Measurements from ENCODE around the gene LLGL1.
"Not testable (repeated sequence)": the region's sequence is repeated elsewhere in the genome, so short reads cannot be mapped to it uniquely, and the experiment has no call there.

The LLGL1 gene

DNA sequence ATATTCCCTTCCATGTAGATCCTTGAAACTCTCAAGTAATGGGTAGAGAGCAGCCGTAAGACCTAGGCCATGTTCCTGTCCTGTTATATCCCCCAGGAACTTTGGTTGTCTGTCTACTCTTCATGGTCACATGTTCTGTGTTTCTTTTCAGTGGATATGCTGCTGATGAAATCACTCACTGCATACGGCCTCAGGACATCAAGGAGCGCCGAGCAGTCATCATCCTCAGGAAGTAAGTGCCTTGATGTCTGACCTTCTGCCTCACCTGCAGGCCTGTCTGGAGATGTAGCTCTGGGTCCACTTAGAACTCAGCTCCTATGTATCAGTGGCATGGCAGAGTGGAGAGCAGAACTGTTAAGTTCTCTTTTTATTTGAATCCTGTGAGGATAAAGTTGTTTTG lies 30.6 kb upstream of the LLGL1 start:
- no peak for DNase-seq

DNA sequence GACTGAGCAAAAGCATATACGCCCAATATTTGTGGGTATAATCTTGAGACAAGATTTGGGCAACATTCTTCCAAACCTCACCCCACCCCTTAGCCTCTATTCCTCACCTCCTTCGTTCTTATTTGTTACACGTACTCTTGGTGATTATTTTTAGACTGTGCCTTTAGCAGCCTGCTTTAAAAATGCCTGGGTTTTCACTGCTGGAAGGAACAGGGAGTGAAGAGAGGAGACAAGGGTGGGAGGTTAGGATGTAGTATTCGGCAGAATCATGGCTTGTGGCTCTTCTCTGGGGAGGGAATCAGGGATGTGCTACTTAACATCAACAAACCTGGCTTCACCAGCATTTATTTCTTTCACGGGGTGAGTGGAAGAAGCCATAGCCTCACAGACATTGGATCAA lies 30.2 kb upstream of the LLGL1 start:
- DNase-seq, result no peak

DNA sequence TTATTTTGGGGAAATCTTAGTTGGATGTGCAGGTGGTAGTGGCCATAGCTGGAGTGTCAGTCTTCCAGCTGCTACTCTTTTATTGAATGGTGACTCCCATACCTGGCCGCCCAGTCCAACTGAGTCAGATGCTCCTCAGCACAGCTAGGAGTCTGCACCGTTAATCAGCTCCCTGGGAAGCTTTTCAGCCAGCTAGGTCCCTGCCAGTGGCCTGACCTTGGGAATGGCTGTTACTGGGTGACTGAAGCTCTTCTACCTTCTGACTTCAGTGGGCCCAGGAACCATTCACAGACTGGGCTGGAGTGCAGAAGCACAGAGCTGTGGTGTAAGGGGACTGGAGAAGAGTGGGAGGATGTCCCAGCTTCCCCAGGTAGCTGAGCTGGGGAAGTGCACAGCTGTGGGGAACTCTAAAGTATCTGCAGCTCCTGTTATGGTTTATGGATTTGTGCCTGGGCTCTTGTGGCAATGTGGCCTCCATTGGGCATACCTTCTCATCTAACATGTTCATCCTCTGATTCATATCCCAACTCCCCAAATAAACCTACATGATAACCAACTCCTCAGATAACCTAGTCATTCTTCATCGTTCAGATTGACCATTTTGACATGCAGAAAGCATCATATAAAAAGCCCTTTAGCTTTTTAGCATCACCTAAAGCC lies 27.8 kb upstream of the LLGL1 start:
- DNase-seq, result no peak

DNA sequence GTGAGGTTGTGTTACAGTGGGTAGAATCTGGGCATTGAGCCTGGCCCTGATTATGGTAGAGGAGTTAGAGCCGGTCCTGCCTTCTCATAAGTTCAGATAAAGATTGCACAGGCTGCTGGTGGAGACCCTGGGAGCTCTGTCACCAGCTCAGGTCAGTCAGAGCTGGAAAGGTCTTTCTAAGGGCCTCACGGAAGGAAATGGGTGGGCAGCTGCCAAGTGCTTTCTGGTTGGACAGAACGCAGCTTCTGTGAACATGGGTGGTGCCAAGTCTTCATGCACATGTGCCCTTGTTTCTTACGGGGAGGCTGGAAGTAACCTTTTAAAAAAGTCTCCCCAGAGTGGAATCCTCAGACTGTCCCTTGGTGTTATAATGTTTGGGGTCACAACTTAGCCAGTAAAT lies 26.9 kb upstream of the LLGL1 start:
- DNase-seq, result no peak

DNA sequence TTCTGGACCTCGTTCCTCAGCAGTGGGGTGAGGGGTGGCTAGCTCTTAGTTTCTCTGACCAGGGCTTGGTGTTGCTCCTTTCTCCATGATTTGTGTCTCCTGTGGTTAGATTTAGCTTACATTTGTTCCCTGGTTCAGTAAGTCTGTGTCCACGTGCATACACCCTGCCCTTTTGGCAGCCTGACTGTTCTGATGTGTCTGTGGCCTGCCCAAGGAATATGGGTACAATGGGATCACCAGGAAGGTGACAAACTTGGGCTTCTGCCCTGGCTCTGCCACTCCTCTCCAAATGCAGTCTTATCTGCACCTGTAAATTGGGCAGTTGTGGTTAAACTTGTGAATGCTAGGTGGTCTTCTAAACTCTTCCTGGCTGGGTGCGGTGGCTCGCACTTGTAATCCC lies 24.3 kb upstream of the LLGL1 start:
- no peak for DNase-seq

DNA sequence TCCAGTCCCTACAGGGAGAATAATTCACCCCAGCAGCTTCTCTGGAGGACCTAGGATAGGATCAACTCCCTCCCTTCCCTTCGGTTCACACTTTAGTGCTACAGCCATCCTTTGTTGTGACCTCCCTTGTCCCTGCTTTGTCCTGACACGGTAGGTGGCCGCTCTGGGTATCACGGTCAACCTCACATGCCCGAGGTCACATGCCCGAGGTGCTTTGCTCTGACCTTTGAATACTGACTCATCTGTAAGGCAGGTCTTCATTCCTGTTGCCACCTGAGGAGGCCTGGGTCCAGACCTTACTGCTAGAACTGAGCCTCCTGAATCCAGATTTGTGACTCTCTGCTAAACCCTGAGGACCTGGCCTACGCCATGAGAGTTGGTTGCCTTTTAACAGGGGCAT lies 22.1 kb upstream of the LLGL1 start:
- no peak for DNase-seq

DNA sequence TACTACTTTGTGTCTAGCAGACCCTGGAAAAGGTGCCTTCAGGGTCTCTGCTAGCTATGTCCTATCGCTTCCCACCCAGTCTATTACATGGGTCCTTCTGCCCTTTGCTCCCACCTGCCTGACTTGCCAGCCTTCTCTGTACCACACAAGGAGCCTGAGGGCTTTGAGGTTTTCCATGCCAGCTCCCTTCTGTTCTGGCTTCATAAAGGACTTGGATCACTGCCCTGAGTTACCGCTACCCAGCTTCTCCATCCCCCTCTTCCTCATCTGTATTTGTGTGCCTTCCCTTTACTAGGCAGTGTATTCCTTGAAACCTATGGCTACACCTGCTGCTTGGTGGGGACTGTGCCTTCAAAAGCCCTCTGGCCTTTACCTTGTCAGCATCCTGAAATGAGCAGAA lies 19.6 kb upstream of the LLGL1 start:
- no peak for DNase-seq

DNA sequence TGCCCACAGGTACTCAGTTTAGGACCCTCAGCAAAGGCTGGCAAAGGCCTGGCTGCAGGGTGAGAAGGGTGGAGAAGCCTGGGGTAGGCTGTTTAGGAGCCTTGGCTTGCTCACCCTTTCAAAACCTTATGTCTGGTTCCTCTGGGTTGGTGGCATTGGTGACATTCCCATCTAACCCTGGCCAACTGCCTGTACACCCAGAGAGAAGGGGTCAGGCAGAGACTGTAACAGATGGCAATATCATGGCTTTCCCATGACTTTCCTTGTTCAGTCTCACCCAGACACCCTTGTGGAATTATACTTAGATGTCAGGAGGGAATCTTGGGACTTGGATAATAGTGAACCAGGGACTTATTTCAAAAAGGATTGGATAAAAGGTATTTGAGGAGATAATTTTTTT lies 18.5 kb upstream of the LLGL1 start:
- no peak for DNase-seq

DNA sequence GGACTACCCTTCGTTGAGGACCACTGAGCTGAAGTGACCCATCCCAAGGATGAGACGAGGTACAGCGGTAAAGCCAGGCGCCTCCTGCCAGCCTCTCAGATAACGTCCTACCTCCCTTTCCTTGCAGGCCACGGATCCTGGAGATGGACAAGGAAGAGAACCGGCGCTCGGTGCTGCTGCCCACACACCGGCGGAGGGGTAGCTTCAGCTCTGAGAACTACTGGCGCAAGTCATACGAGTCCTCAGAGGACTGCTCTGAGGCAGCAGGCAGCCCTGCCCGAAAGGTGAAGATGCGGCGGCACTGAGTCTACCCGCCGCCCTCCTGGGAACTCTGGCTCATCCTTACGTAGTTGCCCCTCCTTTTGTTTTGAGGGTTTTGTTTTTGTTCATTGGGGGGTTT lies 17.3 kb upstream of the LLGL1 start:
- DNase-seq, result no peak

DNA sequence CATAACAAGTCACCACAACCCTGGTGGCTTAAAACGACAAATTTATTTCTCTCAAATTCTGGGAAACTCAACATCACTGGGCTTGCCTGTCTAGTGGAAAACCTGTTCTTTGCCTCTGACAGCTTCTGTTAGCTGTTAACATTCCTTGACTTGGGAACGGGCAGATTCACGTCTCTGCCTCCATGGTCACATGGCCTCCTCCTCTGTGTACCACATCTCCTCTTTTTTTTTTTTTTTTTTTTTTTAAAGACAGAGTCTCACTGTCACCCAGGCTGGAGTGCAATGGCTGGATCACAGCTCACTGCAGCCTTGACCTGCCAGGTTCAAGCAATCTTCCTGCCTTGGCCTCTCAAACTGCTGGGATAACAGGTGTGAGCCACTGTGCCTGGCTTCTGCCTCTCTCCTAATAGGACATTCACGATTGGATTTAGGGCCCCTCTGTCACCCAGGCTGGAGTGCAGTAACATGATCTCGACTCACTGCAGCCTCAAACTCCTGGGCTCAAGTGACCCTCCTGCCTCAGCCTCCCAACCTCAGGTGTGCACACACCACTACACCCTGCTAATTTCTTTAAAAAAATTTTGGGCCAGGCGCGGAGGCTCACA lies 11.7 kb upstream of the LLGL1 start:
- no peak for DNase-seq

DNA sequence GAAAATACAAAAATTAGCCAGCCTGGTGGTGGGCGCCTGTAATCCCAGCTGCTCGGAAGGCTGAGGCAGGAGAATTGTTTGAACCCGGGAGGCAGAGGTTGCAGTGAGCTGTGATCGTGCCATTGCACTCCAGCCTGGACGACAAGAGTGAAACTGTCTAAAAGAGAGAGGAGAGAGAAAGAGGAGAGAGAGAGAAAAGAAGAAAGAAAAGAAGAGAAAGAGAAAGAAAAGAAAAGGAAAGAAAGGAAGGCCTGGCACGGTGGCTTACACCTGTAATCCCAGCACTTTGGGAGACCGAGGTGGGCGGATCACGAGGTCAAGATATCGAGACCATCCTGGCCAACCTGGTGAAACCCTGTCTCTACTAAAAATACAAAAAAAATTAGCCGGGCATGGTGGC lies 8.5 kb upstream of the LLGL1 start:
- not testable (repeated sequence) for DNase-seq

DNA sequence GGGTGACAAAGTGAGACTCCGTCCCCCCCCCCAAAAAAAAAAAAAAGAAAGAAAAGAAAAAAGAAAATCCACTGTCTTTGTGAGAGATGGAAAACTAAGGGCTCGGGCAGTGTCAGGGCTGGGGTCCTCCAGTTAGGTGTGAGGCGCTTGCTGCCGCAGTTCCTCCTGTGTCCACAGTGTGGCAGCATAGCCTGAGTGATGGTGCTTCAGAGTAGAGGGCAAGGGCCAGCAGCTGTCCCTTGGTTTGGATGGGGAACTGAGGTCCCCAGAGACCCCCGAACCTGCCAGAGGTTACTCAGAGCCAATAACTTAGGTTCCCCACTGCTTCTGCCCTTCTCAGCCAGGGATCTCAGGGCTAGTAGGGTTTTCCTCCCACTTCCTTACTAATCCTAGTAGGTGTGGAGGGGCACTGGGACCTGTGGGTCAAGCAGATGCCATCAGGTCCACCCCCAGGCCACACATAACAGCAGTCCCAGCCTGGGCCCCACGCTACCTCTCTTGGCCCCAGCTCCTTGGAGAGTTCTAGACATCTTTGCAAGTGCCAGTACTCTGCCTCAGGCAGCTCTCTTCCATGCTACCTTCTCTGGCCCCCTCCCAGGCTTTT lies 7.9 kb upstream of the LLGL1 start:
- DNase-seq, result peak; percentile 75

DNA sequence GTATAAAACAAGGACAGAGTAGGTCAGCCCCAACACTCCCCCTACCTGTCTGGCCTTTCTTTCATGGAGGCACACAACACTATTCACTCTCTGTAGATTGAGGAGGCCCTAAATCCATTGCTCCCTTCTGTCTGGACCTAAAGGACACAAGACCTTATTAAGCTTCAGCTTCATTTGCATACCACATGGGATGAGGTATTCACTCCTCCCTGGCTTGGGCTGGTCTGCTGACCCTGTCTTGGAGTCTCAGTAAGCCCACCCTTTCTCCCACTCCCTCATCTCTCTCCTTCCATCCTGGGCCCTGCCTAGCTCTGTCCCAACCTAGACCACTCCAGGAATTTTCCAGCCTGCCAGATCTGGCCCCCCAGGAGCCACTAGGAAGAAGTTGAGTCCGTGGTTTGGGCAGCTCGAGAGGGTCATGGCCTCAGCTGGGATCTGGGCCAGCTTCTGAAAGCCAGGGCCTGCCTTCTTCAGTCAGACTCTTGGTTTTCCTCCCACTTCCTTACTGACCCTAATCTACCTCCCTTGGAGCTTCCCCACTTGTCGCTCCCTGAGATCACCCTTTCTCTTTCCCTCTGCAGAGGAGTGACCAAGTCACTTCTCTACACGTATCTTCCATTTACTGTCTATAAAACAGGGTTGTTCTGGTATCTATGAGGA lies 6.5 kb upstream of the LLGL1 start:
- DNase-seq, result no peak

DNA sequence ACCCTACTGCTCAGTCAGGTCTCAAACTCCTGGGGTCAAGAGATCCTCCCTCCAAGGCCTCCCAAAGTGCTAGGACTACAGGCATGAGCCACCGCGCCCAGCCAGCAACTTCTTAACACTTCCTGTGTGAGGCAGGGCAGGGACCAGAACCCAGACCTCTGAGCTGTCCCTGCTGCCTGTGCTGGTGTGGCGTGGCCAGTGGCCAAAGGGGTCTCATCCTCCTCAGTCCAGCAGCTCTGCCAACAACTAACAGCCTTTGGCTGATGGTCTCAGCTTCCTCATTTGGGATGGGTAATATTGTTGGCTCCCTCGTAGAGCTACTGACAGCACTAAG lies 1.4 kb upstream of the LLGL1 start:
- no peak for DNase-seq

DNA sequence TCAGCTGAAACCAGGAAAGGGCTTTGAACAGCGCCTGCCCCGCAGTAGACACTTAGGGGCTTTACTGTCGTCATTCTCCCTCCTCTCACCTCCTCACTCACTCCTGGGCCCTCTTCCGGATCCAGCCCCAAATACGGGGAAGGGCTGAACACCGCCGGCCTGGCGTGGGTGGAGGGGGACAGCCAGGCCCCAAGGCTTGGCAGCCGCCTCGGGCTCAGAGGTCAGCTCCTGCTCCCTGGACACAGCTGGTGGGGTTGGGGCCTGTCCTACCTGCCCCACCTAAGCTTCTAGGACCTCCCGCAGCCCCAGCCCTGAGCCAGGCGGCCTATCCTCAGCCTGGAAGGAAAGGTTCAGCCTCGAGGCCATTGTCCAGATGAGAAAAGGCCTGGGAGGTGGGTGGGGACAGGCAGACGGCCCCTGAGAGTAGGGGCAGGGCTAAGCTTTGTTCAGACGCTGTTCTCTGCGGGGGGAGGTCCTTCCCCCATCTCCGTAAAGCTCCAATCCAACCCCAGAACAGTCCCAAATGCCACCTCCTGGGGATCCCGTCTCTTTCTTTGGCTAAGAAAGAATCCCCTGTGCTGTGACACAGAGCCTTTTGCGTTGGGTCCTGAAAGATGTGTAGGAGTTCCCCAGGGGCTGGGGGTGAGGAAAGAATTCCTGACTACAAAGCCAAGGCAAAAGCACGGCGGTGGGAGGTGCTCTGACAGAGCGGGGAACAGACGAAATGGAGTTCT lies 881 bp upstream of the LLGL1 start:
- DNase-seq, result no peak

DNA sequence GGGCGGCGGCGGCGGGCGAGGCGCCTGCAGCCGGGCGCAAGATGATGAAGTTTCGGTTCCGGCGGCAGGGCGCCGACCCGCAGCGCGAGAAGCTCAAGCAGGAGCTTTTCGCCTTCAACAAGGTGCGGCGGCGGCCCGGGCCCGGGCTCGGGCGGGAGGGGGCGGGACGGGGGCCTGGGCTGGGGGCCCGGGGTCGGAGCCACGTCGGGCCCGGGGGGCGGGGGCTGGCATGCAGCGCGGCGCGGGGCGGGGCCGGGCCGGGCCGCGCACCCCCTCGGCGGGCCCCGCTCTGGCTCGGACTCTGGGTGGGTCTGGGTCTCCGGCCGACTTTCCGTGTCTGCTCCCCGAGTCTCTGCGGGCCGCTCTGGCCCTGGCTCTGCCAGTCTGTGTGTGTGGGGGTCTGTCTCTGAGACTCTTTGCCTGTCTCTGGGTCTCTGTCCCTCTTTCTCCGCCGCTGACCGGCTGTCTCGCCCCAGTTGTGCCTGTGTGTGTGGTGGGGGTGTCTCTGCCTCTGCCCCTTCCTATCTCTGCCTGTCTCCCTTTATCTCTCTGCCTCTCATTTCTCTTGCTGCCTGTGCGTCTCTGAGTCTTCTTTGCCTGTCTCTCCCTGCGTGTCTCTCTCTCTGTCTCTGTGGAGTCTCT lies 328 bp downstream of the LLGL1 start:
- DNase-seq, result no peak

DNA sequence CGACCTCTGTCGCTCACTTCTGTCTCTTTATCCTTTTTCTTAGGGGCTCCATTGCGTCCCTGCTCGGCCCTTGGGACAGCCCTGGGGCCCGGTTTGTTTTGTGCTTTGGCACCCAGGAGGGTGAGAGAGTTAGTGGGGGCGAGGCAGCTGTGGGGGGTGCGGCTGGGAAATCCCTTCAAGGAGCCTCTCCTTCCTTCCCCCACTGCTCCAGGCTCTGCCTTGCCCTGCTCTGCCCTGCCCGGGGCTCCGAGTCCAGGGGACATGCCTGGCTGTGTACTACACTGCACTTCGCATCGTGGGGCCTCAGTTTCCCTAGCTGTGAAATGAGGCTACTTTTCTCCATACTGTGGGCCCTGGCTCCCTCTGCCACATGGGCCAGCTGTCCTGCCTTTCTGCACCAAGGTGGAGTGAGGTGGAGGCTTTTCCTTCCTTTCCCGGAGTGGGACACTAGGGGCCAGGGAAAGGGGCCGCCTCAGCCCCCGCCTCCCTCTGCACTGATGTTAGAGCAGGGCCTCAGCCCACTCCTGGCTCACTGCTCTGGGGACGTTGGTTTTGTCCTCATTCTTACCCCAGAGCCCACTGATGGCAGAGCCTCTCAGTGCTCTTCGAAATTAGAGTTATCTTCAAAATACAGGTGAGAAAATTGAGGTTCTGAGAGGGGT lies 980 bp downstream of the LLGL1 start:
- no peak for DNase-seq

DNA sequence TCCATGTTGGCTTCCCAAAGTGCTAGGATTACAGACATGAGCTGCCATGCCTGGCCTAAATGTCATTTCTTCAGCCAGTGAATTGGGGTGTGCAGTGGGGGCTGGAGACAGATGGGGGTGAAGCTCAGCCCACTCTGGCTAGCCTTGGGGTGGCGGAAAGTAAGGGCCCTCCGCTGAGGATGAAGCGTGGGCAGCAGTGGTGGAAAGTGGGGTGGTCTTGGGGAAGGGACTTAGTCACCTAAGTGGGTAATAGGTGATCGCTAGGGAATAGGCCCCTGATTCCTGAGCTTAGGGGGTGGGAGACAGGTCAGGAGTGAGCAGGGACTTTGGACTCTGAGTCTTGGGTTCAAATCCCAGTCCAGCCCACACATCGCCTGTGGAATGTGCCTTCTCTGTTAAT lies 2.2 kb downstream of the LLGL1 start:
- no peak for DNase-seq

DNA sequence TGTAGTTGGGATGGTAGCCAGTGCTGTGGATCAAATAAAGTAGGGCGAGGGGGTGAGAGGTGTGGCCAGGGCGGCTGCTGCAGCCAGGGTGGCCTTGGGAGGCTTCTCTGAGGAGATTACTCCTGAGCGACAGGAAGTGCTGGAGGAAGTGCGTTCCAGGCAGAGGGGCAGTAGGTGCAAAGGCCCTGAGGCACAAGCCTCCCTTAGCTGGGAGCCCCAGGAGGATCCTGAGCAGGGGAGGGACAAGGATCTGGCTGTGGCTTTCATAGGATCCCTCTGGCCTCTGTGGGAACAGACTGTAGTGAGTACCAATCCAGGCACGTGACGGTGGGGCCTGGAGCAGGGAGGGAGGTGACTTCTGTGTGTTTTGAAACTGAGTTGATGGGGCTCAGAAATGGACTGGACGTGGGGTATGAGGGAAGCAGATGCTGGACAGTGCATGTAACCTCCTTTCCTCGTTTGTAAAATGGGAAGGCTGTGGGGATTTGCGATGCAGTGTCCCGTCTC lies 2.8 kb downstream of the LLGL1 start:
- DNase-seq, result no peak

DNA sequence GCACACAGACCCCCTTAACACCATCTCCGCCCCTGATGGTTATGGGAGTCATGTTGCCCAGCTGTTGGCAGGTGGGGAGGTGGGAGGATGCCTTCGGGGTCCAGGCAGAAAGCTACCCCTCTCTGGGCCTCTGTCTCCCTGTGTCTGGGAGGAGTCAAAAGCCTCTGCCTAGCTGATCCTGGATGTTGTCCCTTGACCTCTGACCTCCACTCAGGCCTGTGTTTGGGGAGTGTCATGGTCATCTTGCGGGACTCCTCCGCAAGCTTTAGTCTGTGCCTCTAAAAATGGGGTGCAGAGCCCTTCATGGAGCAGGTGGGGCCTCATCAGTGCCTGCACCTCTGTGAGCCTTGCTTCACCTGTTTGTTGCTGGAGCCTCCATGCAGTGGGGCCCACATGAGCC lies 3.8 kb downstream of the LLGL1 start:
- no peak for DNase-seq

DNA sequence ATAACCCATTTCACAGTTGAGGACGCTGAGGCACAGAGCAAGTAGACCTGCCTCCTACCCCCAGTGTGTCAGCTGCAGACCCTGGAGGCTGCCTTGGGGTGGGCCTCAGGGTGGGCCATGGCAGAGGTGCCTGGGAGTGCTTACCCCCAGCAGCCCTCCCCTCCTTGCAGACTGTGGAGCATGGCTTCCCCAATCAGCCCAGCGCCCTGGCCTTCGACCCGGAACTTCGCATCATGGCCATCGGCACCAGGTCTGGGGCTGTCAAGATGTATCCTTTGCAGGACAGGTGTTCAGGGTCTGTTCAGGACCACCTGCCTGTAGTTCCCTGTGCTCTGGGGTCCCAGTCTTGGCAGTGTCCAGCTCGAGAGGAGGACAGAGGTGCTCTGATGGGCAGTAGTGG lies 4.3 kb downstream of the LLGL1 start:
- DNase-seq, result no peak
